HG03565 (cell line): ENCODE data around the gene IL21R.
"Not testable (repeated sequence)": the region's sequence is repeated elsewhere in the genome, so short reads cannot be mapped to it uniquely, and the experiment has no call there.

Source experiments
- ATAC-seq: cut with Tn5 transposase; IDR thresholded peaks from one replicate; pipeline ENCODE4 v1.9.1; 2021; ENCODE audit warnings: mild to moderate bottlenecking, moderate library complexity; ENCODE audit not compliant: unreplicated experiment

The IL21R gene

DNA sequence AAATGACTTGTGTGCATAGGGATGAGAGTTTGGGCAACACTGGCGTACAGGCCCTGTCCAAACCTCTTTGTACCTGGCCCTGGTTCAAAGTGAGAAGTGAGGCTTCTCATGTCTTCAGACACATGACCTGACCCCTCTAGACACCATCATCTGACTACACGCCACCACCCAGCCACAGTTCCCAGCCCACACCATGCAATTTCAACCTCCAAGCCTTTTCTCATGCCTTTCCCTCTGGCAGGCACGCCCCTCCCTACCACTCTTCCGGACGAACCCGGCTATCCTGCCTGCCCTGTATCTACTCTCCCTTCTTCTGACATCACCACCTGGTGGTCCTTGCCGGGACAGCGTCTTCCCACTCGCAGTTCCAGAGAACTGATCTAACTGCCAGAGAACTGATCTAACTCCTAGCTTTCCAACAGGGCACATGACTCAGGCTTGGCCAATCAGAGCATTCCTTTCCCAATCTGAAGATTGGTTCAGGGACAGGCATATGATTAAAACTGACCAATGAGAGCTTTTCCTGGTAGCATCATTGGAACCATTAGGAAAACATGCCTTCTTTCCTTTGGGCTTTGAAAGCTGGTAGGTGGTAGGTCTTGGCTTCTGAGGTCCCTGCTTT lies 27.1 kb upstream of the IL21R start:
- peak; percentile 31 for ATAC-seq

DNA sequence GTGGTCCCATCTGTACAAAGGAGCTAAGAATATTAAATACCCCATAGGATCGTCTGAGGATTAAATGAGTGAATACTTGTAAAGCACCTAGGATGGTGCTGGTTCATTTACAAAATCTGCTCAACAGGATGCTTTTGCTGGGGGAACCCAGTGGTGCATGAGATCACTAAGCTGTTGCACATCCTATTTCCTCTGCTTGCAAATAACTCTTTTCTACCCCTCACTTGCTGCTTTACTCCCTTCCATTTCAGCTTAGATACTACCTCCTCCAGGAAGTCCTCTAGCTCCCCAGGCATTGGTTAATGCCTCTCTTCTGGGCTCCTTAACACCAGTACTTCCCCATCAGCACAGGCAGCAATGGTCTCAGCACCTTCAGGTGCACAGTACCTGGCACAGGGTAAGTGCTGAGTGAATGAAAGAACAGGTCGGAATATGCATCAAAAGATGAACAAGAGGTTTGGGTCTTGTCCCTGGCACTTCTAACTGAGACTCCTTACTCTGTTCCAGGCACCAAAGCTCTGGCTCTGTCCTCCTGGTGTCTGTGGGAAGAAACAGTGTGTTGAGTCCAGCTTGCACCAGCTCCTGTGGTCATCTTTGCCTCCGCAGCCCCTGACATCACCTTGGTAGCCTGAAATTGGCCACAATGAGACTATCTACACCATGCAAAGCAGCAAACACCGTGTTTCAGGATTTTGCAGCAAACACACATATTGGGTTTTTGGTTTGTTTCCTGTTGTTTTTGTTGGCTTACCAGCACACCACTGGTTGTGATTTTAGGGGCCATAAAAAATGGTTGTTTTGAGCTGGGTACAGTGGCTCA lies 24.1 kb upstream of the IL21R start:
- no peak for ATAC-seq

DNA sequence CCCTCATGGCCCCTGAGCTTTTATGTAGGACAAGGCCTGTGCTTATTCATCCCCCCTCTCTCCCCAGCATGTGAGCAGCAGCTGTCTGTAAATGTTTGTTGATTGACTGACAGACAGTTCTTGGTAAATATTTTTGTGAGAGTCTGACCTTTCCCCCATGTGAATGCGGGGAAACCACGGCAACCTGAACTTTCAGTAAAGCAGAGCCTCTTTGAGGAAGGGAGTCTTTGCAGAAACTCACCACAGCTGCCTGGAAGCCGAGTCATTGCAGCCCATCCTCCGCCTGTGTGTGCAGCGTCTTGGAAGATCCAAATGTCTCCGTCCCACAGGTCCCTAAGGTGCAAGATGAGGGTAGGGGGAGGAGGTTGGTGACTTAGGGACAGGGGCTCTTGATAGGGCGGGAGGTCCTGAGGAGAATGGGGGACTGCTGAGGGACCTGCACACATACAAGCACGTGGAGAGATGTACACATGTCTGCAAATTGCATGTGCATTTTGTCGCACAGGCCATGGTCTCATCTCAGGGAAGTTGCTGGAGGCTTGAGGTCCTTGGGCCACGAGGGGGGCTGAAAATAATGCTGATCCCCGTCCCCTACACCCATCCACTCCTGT lies 23.0 kb upstream of the IL21R start:
- ATAC-seq = no peak

DNA sequence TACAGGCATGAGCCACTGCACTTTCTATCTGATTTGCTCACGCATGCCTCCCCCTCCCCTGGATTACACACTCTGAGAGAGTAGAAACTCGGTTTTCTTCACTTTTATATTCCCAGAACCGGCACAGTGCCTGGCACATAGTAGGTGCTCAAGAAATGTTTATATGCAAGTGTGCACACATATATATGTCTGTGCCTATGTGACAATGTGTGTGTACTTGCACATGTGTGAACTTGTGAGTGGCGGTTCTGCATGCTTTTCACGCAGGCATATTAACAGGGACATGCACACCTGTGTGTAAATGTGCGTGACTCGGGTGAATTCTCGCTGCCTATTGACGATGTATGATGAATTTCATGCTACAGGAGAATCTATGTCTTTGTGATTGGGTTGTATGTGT lies 22.1 kb upstream of the IL21R start:
- ATAC-seq = no peak

DNA sequence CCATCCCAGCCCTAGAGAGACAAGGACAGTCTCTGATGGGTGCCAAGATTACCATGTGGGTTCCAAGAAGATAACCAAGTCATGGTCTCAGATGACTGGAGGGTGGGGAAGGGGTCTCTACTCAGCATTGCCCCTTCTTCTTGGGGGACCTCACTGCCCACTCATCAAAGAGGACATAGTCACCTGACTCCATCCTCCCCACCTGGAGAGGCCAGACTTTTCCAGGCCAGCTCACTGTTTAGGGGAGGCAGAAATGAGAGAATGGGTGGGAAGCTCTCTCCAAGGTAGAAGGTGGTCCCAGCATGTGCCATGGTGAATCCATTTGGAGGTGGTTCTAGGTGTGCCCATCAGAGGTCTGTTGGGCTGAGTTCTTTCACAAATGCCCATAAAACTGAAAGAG lies 20.7 kb upstream of the IL21R start:
- no peak for ATAC-seq

DNA sequence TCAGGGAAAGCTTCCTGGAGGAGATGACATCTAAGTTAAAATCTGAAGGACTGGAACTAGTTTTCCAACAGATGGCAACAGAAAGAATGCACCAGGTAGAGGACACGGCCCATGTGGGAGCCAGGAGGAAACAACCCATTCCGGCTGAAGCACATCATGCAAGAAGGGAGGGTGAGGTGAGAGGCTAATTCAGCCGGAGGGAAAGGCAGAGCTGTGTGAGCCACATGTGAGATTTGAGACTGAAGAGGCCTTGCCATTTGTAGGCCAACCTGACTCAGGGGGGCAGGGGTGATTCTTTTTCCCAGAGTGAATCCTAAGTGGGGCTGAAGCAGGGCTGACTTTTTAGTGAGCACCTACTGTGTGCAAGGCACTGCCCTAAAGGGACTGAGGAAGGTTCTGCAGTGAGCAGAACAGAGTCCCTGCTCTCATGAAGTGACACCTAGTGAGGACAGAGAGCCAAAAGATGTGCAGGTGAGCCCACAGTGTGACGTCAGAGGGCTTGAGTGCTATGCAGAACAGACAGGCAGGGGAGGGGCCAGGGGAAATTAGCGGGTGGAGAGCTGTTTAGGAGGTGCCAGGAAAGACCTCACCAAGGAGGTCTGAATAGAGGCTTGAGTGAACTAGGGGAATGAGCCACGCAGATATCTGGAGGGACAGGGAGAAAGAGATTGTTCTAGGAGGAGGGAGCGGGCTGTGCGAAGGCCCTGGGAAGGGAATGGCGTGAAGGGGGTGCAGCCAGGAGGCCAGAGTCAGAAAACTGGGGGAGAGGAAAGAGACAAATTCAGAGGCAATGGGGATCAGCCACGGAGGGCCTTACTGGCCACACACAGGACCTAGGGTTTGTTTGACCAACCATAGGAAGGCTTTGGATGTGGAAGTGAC lies 19.8 kb upstream of the IL21R start:
- ATAC-seq = no peak

DNA sequence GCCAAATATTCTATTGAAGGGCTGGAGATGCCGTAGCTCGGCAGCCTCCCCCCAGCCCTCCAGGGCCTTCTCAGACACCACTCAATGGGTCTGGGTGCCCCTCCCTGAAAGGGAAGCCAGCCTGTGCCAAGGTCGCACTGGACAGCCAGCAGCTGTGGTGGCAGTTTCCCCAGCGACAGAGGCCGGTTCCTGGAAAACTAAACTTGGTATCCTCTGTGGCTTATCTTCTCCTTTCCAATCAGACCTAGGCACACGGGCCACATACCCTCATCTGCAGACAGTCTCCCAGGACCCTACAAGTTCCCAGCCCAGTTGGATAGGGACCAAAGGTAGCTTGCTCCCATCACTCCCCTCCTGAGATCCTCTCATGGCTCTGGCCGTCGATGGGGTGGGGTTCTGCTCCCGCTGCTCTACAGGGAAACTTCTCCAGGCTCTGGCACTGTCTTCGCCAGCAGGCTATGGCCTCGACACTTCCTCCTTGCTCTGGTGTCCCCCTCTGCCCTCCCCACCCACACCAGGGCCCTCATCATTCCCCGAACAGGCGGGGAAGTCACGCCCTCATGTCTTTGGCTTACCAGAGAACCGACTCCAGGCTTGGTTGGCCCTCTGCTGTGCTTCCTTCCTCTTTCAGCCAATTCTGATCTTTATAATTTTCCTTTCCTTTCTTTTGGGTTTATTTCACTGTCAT lies 18.3 kb upstream of the IL21R start:
- ATAC-seq = no peak

DNA sequence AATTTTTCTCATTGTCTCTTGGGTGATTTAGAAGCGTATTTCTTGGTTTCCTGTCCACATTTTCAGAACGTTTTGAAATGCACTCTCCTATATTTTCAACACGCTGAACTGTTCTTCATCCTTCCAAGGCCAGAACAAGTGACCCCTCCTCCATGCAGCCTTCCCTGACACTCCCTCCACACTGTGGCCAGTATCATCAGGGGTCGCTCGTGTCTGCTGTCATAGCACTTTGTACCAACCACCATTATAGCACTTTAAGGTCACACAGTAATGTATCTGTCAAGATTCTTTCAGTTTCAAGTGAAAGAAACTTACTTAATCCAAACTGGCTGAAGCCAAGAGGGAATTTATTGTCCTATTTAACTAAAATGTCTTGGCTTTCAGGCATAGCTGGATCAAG lies 17.5 kb upstream of the IL21R start:
- no peak for ATAC-seq

DNA sequence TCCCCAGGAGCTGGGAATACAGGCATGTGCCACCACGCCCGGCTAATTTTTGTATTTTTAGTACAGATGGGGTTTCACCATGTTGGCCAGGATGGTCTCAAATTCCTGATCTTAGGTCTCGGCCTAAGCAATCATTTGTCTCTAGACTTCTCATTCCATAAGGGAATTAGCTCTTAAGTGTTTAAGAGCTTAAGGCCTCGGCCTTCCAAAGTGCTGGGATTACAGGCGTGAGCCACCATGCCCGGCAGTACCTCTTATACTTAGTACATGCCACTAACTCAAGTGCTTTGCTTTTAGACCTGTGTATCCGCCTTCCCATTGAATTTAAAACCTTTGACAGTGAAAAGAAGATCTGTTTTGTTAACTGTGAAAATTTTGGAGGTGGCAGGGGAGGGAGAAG lies 16.6 kb upstream of the IL21R start:
- no peak for ATAC-seq

DNA sequence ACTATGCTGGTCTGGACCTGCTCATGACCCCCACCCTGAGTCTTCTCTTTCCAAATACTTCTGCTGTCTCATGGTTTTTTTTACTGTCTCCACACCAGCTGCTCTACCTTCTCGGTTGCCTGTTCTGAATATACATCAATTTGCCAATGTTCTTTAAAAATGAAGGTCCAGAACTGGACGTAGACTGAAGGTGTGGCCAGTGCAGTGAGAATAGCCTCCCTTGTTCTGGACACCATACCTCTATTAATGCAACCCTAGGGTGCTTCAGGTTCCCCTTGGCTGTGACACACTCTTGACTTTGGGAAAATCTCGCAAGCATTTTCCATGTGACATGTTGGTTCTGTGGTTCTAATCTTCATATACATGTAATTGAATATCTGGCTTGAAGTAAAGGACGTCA lies 15.3 kb upstream of the IL21R start:
- no peak for ATAC-seq

DNA sequence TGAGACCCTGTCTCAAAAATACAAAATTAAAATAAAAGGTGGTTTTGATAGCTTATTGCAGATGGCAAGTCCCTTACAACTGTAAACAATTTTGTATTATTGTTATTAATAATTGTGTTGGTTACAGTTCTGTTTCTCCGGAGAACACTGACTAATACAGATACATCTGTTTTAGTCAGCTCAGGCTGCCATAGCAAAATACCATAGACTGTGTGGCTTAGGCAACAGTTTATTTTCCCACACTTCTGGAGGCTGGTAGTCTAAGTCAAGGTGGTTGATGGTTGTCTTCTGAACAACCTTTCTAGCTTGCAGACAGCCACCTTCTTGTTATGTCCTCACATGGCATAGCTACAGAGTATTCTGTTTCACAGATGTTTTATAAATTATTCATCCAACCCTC lies 14.2 kb upstream of the IL21R start:
- peak; percentile 89 for ATAC-seq

DNA sequence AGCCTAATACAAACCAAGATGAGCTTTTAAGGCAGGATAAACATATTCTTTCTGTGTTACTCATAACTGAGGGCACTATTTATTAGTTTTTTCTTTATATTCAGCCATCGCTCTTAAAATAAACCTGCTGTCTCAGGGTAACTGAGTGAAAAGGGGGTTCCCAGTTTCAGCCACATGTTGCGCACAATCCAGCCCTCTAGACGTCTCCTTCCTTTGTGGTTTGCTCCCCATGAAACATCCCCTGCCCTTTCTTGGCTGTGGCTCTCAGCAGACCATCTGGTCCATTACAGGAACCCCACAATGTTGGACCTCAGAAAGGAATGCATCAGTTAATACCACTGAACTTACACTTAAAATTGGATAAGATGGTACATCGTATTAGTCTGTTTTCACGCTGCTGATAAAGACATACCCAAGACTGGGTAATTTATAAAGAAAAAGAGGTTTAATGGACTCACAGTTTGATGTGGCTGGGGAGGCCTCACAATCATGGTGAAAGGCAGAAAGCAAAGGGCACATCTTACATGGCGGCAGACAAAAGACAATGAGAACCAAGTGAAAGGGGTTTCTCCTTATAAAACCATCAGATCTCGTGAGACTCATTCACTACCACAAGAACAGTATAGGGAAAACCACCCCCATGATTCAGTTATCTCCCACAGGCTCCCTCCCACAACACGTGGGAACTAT lies 12.6 kb upstream of the IL21R start:
- peak; percentile 37 for ATAC-seq

DNA sequence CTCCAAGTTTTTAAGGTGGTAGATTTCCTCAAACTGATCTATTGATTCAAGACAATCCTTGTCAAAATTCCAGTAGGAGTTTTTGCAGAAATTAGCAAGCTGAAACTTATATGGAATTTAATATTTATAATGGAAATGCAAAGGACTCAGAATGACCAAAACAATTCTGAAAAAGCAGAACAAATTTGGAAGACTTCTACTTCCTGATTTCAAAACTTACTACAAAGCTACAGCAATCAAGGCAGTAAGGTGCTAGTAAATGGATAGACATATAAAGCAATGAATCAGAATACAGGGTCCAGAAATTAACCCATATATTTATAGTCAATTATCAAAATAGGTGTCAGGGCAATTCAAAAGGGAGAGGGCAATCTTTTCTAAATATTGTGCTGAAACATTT lies 11.8 kb upstream of the IL21R start:
- ATAC-seq = no peak

DNA sequence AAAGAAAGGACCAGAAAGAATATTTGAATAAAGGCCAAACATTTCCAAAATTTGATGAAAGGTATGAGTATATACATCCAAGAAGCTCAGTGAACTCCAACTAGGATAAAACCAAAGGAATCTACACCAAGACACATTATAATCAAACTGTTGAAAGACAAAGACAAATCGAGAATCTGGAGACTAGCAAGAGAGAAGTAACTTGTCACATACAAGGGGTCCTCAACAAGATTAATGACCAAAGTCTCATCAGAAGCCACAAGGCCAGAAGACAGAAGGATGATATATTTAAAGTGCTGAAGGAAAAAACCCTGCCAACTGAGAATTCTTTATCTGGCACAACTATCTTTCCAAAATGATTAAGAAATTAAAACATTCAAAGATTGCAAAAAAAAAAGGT lies 9.3 kb upstream of the IL21R start:
- ATAC-seq = no peak

DNA sequence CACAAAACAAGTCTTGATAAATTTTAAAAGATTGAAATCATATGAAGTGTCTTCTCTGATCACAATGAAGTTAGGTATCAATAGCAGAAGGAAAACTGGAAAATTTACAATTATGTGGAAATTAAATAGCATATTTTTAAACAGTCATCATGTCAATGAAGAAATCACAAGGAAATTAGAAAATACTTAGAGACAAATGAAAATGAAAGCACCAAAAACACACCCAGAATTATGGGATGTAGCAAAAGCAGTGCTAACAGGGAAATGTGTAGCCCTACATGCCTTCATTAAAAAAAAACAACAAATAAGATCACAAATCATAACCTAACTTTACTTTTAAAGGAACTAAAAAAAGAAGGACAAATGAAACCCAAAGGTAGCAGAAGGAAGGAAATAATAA lies 7.5 kb upstream of the IL21R start:
- no peak for ATAC-seq

DNA sequence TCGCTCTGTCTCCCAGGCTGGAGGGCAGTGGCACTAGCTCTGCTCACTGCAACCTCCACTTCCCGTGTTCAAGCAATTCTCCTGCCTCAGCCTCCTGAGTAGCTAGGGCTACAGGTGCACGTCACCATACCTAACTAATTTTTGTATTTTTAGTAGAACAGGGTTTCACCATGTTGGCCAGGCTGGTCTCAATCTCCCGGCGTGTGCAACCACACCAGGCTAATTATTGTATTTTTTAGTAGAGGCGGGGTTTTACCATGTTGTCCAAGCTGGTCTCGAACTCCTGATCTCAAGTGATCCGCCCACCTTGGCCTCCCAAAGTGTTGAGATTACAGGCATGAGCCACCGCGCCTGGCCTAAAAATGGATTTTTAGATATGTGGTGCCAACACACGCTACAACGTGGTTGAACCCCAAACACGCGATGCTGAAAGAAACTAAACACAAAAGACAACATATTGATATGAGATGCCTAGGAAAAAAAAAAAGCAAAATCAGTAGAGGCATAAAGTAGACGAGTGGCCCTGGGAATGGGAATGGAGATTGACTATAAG lies 3.6 kb upstream of the IL21R start:
- not testable (repeated sequence) for ATAC-seq

DNA sequence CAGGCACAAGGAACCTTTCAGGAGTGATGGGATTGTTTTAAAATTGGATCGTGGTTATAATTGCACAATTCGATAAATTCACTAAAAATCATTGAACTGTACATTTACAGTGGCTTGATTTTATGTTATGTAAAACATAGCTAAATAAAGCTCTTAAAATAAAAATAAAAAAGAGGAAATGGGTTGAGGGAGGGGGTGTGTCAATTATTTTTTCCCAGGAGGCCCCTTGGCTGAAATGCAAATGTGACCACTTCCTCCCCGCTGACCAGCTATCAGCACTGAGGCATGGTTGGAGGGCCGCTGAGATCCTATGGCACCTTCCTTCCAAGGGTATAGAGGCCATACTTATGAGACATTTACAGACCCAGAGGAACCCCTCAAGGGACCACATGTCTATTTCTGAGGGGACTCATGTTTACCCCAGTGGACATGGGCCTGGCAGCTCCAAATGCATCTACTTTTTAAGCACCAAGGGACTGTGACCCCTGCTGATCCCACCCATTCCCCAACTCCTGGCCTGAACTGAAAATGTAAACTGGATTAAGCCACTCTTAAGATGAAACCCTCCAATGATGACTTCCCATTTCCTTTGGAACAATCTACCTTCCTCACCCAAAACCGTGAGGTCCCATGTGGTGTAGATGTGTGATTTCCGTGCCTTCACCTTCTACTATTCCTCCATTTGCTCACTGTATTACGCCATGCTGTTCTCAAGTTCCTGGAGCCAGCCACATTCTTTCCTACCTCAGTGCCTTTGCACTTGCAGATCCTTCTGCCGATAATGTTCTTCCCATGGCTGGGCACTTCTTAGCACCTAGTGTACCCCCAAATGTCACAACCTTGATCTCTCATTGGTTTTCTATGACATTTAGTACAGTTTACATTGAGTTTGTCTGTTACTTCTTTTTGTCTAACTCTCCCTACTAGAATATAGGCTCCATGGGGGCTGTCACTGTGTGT lies 2.8 kb upstream of the IL21R start:
- ATAC-seq = no peak

DNA sequence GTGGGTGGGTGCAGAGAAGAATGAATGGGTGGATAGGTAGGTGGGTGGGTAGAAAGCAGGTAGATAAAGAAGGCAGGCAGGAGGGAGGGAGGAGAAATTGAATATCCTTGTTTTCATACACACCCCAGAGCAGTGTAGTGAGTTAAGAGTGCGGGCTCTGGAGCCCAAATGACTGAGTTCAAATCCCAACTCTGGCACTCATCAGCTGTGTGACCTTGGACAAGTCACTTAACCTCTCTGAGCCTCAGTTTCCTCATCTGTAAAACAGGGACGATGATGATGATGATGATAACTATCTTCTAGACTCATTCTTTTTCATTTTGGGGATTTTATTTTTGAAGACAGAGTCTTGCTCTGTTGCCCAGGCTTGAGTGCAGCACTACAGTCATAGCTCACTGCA lies 2.0 kb upstream of the IL21R start:
- ATAC-seq = no peak
